Stimulated activated CD8-positive, alpha-beta memory T cell treated with anti-CD3 and anti-CD28 coated beads, Interleukin-4, amount 100 ng/mL, for 1 hour (primary cell): ENCODE measurements around the gene CFAP206.

Source experiments
- DNase-seq, 2 donors: peaks; one replicate each; pipeline ENCODE4 v3.0.0-alpha.2; 2020; ENCODE audit warnings: low read depth in 2 of 2, low spot score in 1 of 2

The CFAP206 gene

GRCh38 chr6:87407901-87408720, at the start of gene CFAP206:
CFAP206 (plus strand) TSS chr6:87407972; CDS start chr6:87409840, 1,868 bp downstream.
- peak; percentile 55 to 58 for DNase-seq

DNA sequence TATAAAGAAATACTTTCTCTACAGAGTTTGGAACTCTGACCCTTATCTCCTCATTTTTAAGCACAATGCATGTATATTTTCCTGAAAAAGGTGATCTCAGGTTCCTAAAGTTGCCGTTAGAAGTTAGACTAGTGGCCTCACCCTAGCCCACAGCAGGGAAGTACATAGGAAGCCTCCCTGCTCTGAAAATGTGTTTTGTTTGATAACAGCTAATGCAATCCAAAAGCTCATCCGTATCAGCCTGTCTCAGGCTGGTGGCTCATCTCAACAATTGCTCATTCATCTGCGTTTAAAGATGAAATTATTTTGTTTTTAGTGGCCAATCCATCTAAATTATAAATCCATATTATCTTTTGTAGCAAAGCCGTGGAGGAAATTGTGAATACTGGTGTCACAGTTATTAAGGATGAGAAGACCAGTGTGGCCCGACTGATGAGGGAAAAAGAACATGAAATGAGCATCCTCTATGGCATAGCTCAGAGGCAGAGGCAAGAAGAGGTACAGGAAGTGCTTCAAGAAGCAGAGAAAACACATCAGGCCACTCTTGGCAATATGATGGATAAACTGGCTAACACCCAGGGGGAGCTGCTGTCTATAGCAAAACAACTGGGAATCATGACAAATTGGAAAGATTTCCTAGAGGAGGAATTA, 43.0 kb upstream of the CFAP206 start:
- no peak for DNase-seq

DNA sequence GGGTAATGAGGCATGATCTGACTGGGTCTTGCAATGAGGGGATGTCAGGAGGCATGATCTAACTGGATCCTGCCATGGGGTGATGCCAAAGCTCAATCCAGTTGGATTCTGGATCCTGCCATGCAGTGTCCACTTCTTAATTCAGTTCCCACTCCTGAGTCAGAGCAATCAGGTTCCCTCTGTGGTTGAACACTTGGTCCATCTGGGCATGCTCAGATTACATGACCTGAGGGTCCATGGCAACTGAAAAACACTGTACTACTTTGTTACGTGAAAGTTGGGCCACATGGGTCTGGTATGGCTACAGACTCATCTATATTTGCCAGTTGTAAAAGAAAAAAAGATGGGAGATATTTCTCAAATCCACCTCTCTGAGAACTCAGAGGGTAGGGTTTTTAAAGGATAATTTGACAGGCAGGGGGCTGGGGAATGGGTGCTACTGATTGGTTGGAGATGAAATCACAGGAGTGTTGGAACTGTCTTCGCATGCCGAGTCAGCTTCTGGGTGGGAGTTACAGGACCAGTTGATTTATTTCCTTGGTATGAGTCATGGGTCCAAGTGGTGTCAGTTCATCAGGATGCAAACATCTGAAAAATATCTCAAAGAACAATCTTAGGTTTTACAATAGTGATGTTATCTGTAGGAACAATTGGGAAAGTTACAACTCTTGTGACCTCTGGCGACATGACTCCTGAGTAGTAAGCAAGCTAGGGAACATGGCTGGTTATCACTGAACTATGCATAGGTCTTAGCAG, 41.5 kb upstream of the CFAP206 start:
- DNase-seq = no peak

- DNase-seq = no peak
These were observed 40.9 kb upstream of the CFAP206 start for GRCh38 chr6:87366899-87367298.

GRCh38 chr6:87373377-87373776, 34.4 kb upstream of the CFAP206 start:
- DNase-seq = no peak

DNA sequence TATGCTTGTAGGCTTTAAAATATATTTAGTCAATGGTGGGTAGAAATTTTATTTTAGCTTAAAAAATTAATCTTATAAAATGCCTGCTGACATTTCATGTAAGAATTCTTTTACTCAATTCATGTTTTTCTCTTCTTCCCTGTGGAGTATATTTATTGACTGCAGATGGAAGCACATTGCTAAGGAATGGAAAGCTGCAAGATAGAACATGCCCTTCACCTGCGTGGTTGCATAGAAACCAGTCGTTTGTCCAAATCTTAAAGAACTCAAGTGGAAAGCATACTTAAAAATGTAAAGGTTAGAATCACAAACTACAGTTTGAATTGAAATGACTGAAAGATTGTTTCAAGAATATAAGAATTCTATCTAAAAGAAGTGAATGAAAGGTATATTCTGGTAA, 32.5 kb upstream of the CFAP206 start:
- DNase-seq = no peak

DNA sequence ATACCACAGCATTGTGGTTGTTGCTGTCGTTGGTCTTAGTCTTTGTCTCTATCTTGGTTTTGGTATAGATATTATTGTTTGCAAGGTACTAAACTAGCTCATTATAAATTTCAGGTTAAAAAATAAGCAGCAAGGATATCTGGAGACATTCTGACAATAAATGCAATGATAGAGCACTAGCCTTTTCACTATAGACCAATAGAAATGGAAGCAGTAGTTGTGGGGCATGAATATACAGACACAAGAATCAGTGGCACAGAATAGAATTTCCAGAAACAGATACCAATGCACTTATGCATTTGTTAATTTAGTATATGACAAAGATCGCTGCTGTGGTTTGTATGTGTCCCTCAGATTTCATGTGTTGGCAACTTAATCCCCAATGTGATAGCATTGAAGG, 31.1 kb upstream of the CFAP206 start:
- no peak for DNase-seq

GRCh38 chr6:87378947-87379346, 28.8 kb upstream of the CFAP206 start:
- DNase-seq = no peak

GRCh38 chr6:87382861-87383260, 24.9 kb upstream of the CFAP206 start:
- no peak for DNase-seq

DNA sequence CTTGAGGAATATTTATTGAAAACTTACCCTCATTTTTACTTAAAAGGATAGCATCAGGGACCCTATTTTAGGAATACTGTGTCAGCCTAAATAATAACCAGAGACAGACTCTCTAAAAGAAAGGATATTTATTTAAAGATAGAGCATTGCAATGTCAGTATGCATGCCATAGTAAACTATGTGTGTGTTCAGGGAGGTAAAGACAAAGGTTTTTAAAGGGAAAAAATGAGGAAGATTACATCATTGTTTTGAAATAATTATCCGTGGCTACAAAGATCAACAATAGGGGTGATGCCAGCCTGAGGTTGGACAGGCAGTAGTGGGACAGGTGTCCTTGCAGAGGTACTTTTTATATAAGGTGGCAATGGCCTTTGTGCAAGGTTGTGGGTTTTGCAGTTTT, 23.7 kb upstream of the CFAP206 start:
- DNase-seq = no peak

DNA sequence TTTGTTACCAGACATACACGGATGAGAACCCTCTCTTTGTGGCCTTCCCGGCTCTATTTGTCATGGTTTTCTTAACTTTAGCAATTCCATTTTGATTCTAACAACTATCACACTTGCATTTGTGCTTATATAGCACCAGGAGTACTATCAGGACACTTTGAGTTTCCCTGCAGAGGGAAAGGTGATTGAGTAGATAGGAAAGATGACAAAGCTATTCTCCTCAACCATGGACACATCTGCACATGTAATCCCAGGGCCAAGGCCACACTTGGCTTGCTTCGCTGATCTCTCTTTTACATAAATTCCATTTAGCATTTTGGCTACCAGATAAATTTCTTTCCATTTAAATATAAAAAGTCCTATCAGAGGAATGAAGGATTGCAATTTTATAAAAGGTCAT, 23.3 kb upstream of the CFAP206 start:
- no peak for DNase-seq

GRCh38 chr6:87391334-87391733, 16.4 kb upstream of the CFAP206 start:
- DNase-seq = no peak

GRCh38 chr6:87393026-87393622, 14.6 kb upstream of the CFAP206 start:
- no peak for DNase-seq

DNA sequence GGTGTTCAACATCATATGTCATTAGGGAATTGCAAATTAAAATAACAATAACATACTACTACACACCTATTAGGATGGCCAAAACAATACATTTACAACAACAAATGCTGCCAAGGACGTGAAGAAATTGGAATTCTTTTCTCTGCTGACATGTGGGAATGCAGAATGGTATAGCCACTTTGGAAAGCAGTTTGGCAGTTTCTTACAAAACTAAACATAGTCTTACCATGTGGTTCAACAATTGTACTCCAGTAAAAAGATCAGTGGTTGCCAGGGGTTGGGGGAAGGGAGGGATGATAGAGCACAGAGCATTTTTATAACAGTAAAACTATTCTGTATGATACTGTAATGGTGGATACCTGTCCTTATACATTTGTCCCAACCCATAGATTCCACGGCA, 12.3 kb upstream of the CFAP206 start:
- DNase-seq = no peak

DNA sequence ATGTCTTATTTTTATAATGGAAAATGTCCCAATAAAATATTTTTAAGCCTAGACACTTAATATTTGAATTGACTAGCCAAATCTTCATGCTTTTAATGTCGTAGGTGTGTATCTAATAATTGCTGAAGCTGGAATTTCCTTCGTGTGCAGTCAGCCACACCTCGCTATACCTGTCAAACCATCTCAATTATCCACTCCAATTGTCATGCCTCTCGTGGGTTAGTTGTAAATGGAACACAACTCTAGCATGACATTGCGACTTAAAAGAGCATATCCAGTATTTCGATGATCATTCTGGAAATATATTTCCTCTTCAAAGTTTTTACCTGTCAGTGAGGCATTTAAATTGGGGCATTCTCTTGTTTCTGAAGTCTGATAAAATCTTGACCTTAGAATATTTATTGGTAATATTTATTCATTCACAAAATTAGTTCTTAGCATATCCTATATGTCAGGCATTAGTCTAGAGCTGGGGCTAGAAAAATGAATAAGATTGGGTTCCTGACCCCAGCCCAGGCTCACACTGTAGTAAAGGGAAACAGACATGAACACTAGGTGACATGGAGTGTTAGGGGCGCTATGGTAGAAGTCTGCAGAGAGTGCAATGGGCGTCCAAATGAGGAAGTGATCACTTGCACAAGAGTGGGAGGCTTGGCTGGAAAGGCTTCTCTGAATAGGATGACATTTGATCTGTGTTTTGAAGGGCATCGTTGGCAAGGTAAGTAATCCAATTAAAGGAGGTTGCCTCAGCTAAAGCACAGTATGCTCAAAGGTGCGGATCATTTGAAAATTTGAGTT, 11.0 kb upstream of the CFAP206 start:
- DNase-seq = no peak

- DNase-seq = no peak
These were observed 10.1 kb upstream of the CFAP206 start for GRCh38 chr6:87397656-87398055.

DNA sequence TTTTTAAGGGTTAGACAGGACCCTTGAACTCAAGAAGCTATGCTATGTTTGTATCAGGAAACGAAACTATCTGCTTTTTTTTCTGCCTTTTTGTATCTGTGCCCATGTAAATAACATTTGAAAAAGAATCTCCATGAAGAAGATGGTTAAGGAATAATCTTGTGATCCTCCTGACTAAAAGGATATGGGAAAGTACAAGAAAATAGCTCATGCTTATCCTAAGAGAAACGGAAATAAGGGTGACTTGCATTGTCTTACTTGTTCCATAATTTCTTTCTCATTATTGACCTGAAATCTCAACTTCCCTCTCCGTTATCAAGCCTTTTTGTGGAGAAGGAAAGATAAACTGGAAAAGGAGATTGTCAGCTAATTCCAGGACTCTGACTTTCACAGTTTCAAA, 5.9 kb upstream of the CFAP206 start:
- no peak for DNase-seq

GRCh38 chr6:87407561-87407900, 241 bp upstream of the CFAP206 start:
- DNase-seq = no peak

GRCh38 chr6:87408721-87409155, 966 bp downstream of the CFAP206 start:
- DNase-seq = no peak

DNA sequence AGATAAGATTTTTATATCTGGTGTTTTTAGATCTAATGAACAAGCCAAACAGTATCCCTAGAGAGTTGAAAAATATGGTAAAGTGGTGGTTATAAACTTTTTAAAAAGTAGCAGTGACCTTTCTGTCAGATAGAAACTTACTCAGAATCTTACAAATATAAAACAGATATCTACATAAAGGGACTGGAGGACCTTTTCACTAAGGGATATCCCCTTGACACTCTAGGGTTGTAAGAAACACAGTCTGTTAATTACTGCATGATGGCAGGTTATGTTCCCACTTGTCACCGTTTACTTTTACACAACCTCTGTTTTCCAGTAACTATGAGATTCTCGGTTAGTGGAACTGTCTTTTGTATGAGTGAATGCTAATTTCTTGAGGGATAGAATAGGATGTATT, 11.5 kb downstream of the CFAP206 start:
- no peak for DNase-seq

DNA sequence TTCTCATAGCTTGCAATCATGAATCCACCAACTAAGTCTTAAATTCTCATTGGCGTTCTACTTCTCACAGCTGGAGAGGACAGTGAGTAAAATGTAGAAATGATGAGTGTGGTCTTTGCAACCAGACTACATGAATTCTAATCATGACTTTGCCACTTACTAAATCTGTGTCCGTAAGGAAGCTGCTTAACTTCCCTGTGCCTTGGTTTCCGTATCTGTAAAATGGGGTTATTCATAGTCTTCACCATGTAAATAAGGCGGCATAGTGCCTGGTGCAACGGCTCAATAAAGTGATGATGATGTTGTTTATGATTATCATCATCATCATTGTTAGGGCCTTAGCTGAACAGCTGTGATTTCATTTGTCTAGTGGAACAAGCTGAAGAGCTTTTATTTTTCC, 12.6 kb downstream of the CFAP206 start:
- DNase-seq = no peak
